HL-60/S4 treated with retinoic acid at 250 ng/mL for 4 days and 3 days (cell line): ENCODE data around the gene CEP128.
"Not testable (repeated sequence)": the region's sequence is repeated elsewhere in the genome, so short reads cannot be mapped to it uniquely, and the experiment has no call there.

Experiments
- in situ Hi-C: fragments of 300-500 bp; cut with MboI; formaldehyde crosslinking; loops from 2 replicates; pipeline ENCODE4 v1.7.0; 2022; ENCODE audit warnings: low sequenced_read_pairs

CEP128 gene

DNA sequence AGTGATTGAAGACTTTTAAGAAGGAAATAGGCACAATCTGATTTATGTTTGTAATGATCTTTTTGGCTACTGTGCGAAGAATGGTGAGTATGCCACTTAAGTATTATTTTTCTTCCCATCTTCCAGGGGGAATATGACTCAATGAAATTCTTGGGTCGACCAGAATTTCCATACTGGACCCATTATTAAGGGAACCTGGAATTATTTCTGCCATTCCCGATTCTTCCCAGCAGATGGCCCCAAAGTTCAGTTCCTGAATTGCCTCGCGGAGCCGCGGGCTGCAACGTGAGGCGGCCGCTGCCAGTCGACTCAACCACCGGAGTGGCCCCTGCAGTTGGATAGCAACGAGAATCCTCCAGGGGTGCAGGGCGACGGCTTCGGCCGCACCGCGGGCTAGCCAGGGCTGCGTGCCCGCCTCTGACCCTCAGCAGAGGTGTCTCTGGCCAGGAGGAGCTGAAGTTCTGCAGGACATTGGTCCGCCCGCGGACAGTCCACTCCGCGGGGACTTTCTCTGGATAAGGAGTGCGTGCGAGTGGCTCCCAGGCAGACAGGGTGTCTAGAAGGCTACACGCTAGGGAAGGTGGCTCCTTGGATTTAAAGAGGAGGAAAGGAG, 13.3 kb upstream of the CEP128 start:
- in situ Hi-C loops: no loop called here

DNA sequence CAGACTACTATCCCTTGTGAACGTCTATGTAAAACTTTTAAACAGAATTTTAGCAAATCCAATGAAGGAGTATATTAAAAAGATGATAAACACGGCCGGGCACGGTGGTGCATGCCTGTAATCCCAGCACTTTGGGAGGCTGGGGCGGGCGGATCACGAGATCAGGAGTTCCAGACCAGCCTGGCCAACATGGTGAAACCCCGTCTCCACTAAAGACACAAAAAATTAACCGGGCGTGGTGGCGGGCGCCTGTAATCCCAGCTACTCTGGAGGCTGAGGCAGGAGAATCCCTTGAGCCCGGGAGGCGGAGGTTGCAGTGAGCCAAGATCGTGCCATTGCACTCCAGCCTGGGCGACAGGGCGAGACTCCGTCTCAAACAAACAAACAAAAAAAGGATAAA, 11.7 kb upstream of the CEP128 start:
- in situ Hi-C loops: not testable (repeated sequence)

DNA sequence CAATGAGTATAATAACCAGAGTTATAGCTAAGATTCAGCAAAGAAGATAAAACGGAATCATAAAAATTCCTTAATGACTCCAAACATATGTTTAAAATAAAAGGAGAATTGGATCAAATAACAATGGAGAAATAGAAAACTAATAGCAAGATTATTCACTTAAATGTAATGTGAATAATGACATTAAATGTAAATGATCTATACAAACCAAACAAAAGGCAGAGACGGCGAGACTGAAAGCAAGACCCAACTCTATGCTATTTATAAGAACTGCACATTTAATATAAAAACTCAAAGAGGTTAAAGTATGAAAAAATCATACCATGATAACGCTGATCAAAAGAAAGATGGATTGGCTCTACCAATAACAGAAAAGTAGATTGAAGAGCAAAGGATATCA, 10.0 kb upstream of the CEP128 start:
- in situ Hi-C loops: no loop called here

DNA sequence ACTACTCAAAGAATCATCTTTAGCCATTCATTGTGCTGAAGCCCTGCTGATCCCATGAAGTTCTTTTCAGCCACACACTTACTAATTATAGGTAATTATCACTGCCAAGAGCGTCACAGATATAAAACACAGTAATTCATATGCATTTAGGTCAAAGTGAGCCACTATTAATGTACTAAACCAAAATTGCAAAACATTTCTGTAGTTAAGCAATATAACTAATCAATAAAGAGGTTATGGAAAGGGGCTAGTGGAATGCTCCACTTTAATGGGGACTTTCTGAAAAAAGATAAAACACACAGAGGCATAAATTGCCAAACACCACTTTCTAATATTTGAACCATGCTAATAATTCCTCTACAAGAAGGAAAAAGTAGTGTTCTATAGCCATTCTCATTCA, 6.8 kb upstream of the CEP128 start:
- in situ Hi-C loops: no loop called here

DNA sequence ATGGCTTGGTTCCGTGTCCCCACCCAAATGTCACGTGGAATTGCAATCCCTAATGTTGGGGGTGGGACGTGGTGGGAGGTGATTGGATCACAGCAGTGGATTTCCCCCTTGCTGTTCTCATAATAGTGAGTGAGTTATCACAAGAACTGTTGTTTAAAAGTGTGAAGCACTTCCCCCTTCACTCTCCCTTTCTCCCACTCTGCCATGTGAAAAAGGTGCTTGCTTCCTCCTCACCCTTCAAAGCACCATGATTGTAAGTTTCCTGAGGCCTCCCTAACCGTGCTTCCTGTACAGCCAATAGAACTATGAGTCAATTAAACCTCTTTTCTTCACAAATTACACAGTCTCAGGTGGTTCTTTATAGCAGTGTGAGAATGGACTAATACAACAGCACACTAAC, 5.3 kb upstream of the CEP128 start:
- in situ Hi-C loops: no loop called here

DNA sequence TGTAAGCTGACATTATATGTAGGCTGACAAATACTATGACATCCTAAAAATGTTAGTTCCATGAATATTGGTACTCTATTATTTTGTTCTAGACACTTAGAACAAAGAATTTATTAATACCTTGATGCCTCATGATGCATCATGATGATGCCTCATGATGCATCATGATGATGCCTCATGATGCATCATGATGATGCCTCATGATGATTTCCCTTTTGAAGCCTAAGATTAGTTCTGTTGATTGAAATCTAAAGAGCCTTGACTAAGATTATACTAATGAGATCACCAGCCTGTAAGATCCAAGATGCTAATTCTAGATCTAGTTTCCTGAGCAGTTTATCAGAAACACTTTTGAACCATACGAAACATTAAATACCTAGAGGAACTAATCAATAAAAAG, 4.6 kb upstream of the CEP128 start:
- in situ Hi-C loops: no loop called here

DNA sequence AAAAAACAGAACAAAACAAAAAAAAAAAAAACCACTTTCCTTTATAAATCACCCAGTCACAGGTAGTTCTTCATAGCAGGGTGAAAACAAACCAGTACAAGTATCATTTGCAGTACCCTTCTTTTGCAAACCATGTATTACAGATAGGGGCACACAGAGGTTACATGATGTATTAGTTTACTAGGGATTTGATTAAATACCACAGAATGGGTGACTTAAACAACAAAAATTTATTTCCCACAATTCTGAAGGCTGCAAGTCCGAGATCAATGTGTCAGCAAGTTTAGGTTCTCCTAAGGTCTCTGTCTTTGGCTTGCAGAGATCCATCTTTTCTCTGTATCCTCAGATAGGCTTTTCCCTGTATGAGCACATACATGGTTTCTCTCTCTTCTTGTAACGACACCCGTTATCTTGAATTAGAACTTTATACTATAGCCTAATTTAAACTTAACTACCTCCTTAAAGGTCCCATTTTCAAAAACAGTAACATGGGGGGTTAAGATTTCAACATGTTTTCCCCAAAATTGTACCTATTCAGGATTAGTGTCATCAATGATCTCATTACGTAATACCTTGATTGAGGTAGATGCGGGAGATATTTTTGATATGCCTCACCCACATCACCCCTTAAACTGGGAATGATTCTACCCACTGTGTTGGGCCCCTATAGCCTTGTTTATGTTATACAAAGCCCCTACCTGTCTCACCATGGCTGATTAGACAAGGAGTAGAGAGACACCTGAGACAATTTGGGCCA, 3.5 kb upstream of the CEP128 start:
- in situ Hi-C loops: no loop called here

DNA sequence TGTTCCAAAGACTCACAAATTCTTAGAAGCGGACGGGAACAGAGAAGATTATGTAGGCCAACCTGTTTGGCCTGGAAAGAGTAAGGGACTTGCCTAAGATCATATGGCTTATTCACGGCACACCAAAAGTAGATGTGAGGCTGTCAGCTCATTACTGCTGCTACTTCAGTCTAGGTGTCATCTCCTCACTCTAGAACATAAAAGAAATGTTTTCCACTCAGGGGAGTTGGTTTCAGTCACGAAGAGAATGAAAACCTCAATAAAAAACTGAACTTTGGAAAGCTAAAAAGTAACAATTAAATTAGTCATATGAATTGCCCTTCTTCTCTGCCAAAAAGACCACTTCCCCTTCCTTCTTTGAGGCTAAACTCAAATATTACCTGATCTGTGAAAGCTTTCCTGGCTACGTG, 658 bp upstream of the CEP128 start:
- in situ Hi-C loops: no loop called here

DNA sequence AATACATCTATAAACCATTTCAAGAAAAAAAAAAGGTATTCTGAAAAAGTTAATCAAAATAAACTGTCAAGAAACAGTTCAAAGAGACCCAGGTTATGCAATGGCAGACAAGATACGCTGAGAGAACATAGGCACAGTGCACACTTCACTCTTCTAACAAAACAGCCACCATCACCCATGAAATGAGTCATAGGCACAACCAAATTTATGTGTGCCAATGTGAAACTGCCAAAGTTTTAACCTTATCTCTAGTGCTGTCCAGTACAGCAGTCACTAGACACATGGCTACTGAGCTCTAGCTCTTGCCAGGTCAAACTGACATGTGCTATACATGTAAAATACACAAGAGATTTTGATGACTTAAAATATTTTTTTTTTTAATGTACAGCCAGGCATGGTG, 1.4 kb downstream of the CEP128 start:
- in situ Hi-C loops: no loop called here

DNA sequence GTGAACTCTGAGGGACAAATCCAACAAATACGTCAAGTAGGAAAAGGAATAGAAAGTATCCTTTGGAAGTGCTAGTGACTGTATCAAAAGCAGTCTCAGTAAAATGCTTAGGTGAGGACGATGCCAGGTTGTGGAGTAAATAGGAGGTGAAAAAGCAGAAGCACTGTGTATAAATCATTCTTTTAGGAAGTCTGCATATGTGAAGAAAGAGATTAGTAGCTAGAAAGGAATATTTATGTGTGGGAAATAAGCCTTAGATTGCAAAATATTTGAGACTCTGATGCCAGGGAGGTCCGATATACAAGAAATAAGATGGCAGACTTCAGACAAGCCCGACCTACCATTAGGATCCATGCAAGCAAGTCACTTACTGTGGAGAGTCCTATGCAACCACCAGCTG, 7.9 kb downstream of the CEP128 start:
- in situ Hi-C loops: no loop called here

DNA sequence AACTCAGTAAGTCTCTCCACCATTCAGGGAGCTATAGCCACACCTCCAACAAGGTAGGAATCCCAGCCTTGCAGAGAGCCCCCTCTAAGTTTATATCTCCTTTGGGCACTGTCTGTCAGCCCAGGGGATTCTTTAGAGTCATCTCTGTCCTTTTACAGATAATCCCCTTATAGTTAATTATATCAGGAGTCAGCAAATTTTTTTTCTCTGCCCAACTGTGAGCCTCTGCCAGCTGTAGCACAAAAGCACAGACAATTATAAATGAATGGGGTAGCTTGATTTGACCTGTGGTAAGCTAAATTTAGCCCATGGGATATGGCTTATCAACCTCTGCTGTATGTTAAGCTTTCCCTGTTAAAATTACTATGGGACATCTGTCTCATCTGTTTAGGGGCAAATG, 8.3 kb downstream of the CEP128 start:
- in situ Hi-C loops: no loop called here

DNA sequence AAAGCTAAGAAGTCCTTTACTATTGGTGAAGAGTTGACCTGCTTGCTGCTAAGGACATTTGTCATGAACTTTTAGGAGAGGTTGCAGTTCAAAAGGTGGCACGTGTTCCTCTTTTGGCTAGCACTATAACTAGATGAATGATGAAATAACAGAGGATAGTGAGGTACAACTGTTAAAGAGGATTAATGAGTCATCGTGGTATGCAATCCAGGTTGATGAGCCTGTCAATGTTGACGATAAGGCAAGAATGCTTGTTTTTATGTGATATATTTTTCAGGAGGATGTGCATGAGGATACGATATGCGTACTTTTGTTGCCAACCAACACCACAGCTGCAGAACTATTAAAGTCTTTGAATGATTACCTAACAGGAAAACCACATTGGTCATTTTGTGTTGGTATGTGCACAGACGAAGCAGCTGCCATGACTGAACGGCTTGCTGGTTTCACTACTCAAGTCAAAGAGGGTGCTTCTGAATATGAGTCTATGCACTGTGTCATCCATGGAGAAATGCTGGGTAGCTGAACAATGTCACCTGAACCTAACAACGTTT, 10.6 kb downstream of the CEP128 start:
- in situ Hi-C loops: no loop called here

DNA sequence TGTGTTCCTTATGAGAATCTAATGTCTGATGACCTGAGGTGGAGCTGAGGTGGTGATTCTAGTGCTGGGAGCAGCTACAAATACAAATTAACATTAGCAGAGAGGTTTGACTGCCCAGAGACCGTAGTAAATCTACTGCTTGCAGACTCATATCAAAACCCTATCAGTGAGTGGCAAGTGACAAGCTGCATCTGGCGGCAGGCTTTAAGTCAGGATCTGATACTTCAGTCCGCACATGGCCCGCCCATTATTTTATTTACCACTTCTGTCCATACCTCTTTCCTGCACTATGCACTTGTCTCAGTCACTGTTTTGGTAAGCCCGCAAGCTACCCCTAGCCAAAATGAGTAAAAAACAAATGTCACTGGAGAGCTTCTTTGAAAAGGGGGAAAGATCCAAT, 11.4 kb downstream of the CEP128 start:
- in situ Hi-C loops: no loop called here

DNA sequence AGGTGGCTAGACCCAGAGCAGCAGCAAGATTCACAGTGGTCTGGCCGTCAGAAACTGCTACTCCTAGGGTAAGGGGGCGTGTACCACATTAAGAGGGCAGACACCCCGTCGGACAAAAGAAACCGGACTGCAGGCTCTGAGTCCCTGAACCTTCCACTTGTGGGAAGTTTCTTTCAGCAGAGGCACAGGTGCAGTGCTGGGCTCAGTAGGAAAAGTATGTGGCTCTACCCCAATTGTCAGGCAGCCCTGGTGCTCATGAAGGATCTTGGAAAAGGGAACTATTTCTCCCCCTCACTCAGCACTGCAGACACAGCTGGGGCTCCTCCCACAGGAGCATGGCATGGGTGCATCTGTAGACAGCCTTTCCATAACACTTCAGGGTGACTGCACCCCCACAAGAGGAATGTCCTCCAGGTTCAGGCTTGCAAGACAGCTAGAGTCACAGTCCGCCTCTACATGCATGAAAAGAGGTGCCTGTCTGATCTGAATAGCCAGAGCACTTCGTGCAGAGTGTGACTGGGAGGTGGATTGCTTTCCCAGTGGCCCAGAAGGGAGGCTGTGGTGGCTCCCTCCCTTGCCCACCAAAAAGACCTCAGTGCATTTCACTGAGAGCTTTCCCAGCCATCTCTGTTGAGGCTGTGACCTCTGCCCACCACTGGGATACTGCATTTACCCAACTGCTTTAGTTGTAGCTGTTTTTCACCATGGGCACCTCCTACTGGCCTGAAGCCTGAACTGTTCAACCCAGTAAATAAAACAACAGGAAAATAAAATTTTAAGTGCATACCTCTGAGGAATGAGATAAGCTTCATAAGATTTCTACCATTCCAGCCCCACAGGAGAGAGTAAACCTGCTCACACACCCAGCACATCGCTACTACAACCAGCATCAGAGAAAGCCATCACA, 14.2 kb downstream of the CEP128 start:
- in situ Hi-C loops: no loop called here

DNA sequence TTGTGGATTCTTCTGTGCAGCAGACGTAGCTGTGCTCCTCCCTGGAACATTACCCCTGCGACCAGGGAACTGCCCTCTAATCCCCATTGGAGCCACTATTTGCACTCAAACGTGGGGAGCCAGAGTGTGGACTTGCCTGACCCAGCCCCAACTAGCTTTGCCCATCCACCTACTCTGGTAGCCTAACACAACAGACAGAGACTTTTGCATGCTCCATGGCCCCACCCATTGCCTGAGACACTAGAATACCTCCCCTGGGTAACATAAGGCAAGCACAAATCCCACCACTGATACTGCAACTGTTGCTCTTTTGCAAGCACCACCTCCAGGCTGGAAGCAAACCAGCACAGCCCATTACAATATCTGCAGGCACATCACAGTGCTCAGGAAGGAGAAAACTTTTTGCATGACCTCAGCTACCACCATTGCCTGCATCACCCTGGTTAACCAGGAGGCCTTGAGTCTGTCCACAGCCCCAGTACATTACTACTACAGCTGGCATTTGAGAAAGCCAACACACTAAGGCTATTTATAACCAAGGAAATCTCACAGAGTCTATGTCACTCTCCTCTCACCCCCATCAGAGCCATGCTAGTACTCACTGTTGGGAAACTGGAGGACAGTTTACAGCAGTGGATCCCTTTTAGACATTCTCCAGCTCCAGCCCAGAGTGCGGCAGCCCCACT, 15.0 kb downstream of the CEP128 start:
- in situ Hi-C loops: no loop called here

DNA sequence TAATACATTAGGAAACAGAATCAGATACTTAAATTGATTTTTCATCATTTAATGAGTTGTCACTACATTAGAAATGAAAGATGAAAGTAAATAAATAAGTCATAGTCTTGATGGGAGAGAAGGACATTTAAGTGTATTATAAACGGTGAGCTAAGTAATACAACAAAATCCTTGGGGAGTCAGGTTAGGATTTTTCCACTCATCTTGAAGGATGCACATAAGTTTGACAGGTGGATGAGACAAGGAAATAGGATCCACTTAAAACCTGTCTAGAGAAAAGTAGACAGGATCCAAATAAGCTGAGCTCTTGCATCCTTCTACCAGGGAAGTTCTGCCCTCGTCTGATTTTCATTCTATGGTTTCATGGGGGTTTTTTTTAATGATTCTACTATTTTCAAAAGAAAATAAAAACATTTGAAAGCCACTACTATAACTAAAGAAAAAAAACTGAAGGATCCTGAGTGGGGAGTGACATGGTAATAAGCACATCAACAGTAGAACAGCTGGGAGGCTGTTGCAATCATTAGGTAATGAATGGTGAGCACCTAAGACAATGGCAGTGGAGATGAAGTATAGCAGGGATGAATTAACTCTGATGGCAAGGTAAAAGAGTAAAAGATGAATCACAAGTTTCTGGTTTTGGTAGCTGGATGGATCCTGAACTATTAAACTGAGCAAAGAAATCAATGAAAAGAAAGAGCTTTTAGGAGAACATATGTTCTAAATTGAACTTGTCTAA, 17.0 kb downstream of the CEP128 start:
- in situ Hi-C loops: no loop called here

DNA sequence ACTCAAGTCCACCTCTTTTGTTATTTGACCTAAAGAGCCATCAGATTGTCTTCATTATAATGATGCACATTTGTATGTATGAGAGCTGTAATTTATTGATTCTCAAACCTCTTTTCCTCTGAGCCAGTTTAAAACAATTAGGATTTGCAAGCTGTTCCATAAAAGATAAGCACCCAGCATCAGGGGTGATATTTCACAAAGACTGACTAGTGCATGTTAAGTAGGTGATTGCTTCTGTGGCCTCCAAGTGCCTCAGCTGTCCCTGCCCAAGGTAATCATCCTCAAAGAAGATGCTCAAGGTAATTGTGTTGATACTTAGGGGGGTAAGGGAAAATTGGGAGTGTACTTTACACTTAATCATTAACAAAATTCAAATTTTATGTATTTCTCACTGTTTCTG, 18.2 kb downstream of the CEP128 start:
- in situ Hi-C loops: no loop called here

DNA sequence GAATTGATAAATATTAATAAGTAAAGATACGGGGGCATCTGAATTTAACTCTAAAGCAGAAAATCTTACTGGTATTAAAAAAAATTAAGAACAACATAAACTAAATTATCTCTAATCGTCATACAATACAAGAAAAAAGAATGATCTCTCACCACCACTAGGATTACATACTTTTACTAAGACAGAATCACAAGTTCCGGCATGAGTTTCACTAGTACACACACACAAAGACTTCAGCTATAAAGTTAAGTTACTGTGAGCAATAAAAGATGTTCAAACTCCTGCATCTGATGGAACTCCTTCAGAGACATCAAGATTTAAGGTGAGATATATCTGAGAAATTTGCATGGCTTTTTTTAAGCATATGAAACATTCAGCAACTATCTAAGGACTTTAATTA, 21.9 kb downstream of the CEP128 start:
- in situ Hi-C loops: no loop called here

DNA sequence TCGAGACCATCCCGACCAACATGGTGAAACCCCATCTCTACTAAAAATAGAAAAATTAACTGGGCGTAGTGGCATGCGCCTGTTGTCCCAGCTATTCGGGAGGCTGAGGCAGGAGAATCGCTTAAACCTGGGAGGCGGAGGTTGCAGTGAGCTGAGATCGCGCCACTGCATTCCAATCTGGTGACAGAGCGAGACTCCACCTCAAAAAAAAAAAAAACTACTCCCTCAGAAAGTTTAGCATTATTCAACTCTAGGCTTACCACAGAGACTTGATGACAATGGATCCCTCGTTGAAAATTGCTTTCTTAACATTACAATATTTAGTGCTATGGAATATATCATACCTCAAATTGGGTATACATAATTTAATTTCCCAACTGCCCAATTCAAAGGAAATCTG, 29.5 kb downstream of the CEP128 start:
- in situ Hi-C loops: not testable (repeated sequence)

DNA sequence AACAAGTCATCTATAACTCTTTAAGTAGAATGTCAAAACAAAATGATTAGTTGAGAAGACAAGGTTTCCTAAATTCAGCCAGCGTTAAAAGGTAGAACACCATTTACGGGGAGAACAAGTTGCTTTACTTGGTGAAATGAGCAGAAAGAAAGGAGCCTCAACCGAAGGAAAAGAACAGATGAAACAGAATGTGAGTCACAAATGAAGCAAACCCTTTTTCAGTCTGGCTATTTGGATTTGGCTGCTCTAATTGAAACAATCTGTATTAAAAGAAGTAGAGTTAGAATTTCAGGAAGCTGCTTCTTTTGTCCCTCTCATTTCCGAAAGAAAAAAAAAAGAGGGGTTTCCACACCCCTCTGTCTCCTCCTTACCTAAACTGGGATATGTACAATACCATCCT, 34.6 kb downstream of the CEP128 start:
- in situ Hi-C loops: no loop called here
